HEK293 (cell line): ENCODE results near the gene NUDT5.

Experiments
- CTCF ChIP-seq: fragments of 450-650 bp; formaldehyde crosslinking; IDR thresholded peaks from 2 replicates; pipeline ENCODE4 v1.5.1; 2016; ENCODE audit warnings: missing biosample characterization, missing genetic modification characterization
- GLI4 ChIP-seq: fragments of 450-650 bp; formaldehyde crosslinking; IDR thresholded peaks from 2 replicates; pipeline ENCODE4 v1.5.1; 2016; ENCODE audit warnings: missing biosample characterization, missing genetic modification characterization
- KLF16 ChIP-seq: fragments of 450-650 bp; formaldehyde crosslinking; IDR thresholded peaks from 2 replicates; pipeline ENCODE4 v1.5.1; 2017; ENCODE audit warnings: missing biosample characterization, missing genetic modification characterization
- MYNN ChIP-seq: fragments of 450-650 bp; formaldehyde crosslinking; IDR thresholded peaks from 2 replicates; pipeline ENCODE4 v1.5.1; 2016; ENCODE audit warnings: missing biosample characterization, missing genetic modification characterization, borderline replicate concordance
- ZBTB1 ChIP-seq: fragments of 450-650 bp; formaldehyde crosslinking; IDR thresholded peaks from 2 replicates; pipeline ENCODE4 v1.5.1; 2016; ENCODE audit warnings: missing biosample characterization, missing genetic modification characterization
- ZBTB26 ChIP-seq: fragments of 450-650 bp; formaldehyde crosslinking; optimal IDR thresholded peaks from 2 replicates; pipeline ENCODE3; 2016; ENCODE audit warnings: missing biosample characterization, mild to moderate bottlenecking, missing genetic modification characterization
- ZBTB8A ChIP-seq: fragments of 450-650 bp; formaldehyde crosslinking; IDR thresholded peaks from 2 replicates; pipeline ENCODE4 v1.5.1; 2016; ENCODE audit warnings: missing biosample characterization, missing genetic modification characterization
- ZNF132 ChIP-seq: fragments of 450-650 bp; formaldehyde crosslinking; IDR thresholded peaks from 2 replicates; pipeline ENCODE4 v1.5.1; 2017; ENCODE audit warnings: missing biosample characterization, missing genetic modification characterization, borderline replicate concordance
- ZNF239 ChIP-seq: fragments of 450-650 bp; formaldehyde crosslinking; IDR thresholded peaks from 2 replicates; pipeline ENCODE4 v1.5.1; 2016; ENCODE audit warnings: missing biosample characterization, missing genetic modification characterization

- TF ChIP-seq ZBTB26 (tag by site-specific recombination) (no peak), ZBTB8A (tag by site-specific recombination) (no peak), CTCF (no peak), MYNN (tag by site-specific recombination) (no peak), KLF16 (tag by site-specific recombination) (no peak), ZNF239 (tag by site-specific recombination) (no peak), ZNF132 (tag by site-specific recombination) (no peak), GLI4 (tag by site-specific recombination) (no peak), ZBTB1 (no peak)
Observed at GRCh38 chr10:12158111-12158510, 37.6 kb downstream of the NUDT5 start.
